ENCODE data around the gene DOK1.

Gene DOK1

DNA sequence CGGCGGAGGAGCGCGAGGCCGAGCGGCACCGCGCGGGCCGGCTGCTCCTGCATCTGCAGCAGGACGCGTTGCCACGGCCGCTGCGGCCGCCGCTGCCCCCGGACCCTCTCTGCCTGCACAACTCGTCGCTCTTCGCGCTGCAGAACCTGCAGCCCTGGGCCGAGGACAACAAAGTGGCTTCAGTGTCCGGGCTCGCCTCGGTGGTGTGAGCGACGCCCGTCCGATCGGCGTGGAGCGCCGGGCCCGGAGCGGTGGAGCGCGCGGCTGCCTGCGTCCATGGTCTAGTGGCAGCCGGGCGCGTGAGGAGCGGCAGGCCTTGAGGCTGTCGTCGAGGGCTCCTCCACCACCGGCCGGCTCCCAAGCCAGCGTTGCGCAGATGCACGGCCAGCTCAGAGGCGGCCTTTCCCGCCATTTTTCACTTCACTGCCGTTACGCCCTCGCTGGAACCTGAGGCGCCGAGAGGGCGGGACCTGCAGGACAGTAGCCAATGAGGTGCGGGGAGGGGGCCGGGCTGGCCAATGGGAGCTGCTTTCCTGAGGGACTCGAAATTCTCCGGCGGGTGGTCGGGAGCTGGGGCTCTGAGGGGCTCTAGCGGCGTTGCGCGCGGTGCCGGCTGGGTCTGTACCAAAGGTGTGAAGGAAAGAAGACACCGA is 38.4 kb upstream of the DOK1 start:
- Mint-ChIP-seq H3K4me3 (peak overlapping the region; percentile 73), H3K36me3 (ENCODE audit: low read depth) (peaks cover 8% of the 10 kb centered on the region)

DNA sequence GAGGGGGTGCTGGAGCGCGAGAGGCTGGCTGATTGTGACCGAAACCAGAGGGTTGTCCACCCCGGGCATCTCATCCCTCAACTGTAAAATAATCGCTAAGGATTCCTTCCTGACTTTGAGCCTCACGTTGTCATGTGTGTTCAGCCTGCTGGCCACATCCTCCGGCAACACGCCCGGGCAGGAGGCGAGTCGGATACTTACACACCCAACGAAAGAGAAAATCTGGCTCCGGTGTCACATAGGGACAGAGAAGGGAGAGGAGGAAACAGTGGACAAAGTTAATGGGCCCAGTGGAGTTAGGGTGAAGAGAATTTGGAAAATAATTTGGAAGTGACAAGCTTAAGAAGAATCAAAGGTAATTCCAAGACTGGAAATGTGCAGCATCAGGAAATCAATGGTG is 37.9 kb upstream of the DOK1 start:
- Mint-ChIP-seq H3K4me3 (peak overlapping the region; percentile 73), H3K27ac (peak overlapping the region; percentile 37), H3K27me3 (ENCODE audit: low read depth) (peaks cover 76% of the 10 kb centered on the region), H3K4me1 (ENCODE audit: low read depth) (peaks cover 15% of the 10 kb centered on the region), H3K9me3 (no peaks in the 10 kb centered on the region), H3K36me3 (ENCODE audit: low read depth) (peaks cover 8% of the 10 kb centered on the region)

More for the DNA sequence above, 38.4 kb upstream of the DOK1 start:
- Mint-ChIP-seq H3K4me1 (ENCODE audit: low read depth) (peaks cover 16% of the 10 kb centered on the region), H3K9me3 (no peaks in the 10 kb centered on the region), H3K27me3 (ENCODE audit: low read depth) (peaks cover 81% of the 10 kb centered on the region), H3K27ac (peak overlapping the region; percentile 37)

DNA sequence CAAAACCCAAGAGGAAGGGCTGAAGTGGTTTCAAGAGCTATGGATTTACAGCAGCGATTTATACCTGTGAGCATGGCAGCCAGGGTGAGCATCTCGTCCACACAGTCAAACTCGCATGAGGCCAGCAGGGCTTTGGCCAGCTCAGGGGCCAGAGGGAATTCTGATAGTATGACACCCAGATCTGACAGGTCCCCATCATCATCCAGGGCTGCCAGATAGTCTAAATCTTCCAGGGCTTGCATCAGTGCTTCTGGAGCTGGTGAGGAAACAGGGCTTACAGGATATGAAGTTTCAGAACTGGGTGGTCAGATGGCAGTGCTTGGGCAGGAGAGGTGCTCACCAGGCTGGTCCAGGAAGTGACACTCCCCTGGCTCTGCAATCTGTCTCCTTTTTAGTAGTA is 32.0 kb upstream of the DOK1 start:
- peaks cover 12% of the 10 kb centered on the region for H3K4me1 Mint-ChIP-seq (ENCODE audit: low read depth)
- H3K36me3 Mint-ChIP-seq (ENCODE audit: low read depth), result peaks cover 19% of the 10 kb centered on the region
- H3K27me3 Mint-ChIP-seq (ENCODE audit: low read depth), result peaks cover 30% of the 10 kb centered on the region
- H3K27ac Mint-ChIP-seq, result no peak overlapping the region
- H3K4me3 Mint-ChIP-seq, result no peak overlapping the region
- H3K9me3 Mint-ChIP-seq, result no peaks in the 10 kb centered on the region

DNA sequence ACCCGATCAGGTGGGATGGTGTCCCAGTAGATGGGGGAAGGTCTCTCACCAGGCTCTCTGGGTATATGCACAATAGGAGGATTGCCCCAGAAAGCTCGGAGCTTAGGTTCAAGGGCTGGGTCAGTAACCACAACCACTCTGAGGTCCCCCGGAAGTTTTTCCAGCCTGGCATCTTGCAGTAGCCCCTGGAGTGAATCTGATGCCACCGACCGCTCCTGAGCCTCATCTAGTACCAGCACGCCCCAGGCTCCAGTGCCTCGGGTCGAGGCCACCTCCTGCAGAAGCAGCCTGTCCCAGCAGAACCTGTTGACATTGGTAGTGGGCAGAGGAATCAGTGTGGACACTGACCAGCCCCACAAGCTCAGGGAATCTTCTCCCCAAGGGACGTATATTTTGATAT is 30.5 kb upstream of the DOK1 start:
- Mint-ChIP-seq H3K36me3 (ENCODE audit: low read depth) (peaks cover 32% of the 10 kb centered on the region), H3K9me3 (no peaks in the 10 kb centered on the region), H3K27ac (no peak overlapping the region), H3K27me3 (ENCODE audit: low read depth) (peaks cover 15% of the 10 kb centered on the region), H3K4me3 (no peak overlapping the region), H3K4me1 (ENCODE audit: low read depth) (peaks cover 24% of the 10 kb centered on the region)

DNA sequence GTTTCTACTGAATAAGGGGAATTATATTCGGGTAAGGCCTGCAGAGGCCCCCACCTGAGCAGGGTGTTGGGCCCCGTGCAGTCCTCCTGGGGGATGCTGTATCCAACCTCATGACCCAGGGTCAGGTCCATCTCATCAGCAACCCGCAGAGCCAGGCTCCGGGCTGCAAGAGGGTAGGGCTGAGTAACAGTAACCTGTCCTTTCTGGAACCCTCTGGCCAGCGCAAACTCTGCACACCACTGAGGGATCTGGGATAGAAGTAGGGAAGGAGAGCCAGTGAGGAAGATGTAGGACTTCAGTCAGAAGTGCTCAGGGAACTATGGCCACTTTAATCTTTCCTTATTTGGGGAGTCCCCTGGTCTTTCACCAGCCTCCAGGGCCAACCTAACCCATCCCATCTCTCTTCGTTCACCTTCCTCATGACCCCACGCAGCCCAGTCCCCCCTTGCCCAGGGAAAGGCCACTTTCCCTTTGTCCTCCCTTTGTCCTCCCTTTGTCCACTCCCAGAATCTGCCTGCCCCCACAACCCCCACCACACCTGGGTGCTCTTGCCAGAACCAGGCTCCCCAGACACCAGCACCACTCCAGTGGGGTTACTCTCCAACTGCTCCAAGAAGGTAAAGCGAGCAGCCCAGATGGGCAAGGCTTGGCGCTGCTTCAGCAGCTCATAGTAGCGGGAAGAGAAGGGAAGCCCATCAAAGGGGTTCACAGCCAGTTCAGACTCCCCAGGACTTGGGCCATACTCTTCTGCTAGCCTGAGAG is 29.4 kb upstream of the DOK1 start:
- peaks cover 25% of the 10 kb centered on the region for H3K4me1 Mint-ChIP-seq (ENCODE audit: low read depth)
- peaks cover 32% of the 10 kb centered on the region for H3K36me3 Mint-ChIP-seq (ENCODE audit: low read depth)
- no peak overlapping the region for H3K27ac Mint-ChIP-seq
- H3K4me3 Mint-ChIP-seq, result no peak overlapping the region
- H3K9me3 Mint-ChIP-seq, result no peaks in the 10 kb centered on the region
- peaks cover 4% of the 10 kb centered on the region for H3K27me3 Mint-ChIP-seq (ENCODE audit: low read depth)

DNA sequence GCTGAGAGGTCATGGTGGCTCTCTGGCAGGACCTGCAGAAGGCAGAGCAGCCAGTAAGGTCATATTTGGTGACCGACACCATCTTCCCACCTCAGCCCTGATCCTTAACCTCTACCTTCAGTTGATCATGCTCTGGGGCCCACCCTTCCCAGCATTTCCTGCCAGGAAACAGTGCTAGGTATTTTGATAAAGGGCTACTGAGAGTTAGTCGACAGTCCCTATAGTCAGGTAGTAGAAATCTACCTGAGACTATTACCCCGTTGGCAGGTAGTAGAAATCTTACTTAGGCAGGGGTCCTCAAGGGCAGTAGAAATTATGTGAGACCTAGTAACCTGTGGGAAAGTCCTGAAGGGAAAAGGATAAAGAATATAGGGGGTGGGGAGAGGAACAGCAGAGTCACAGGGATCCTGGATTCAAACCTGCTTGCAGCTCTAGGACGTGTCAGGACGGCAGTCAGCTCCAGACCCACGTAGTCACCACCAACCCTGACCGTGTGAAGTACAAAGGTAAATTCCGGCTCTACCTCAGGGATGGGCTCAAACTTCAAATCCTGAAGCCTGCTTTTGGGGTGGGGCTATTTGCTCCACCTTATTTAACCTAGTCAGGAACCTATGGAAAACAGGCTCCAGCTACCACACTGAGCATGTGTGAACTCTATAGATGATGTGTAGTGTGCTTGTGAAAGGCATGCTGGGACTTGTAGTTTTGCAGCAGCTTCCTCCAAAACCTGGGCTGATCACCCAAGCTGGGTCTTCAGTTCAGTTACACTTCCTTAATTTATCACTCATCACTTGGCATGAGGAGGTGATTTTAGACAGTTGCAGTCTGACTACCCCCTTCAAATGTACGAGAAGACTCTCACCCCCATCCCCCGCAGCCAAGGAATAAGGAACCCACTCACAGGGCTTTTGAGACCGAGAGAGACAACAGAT is 28.5 kb upstream of the DOK1 start, which contains the start of gene DQX1:
Gene DQX1, minus strand, starts transcription at position 515 of the 932 bp plus-strand sequence. Its CDS starts 502 bp downstream, at position 13.
- peaks cover 34% of the 10 kb centered on the region for H3K36me3 Mint-ChIP-seq (ENCODE audit: low read depth)
- H3K4me1 Mint-ChIP-seq (ENCODE audit: low read depth), result peaks cover 27% of the 10 kb centered on the region
- no peaks in the 10 kb centered on the region for H3K27me3 Mint-ChIP-seq (ENCODE audit: low read depth)
- H3K27ac Mint-ChIP-seq, result peak within 1 kb of the TSS; percentile 7
- H3K9me3 Mint-ChIP-seq, result no peaks in the 10 kb centered on the region
- H3K4me3 Mint-ChIP-seq, result peak within 1 kb of the TSS; percentile 11

DNA sequence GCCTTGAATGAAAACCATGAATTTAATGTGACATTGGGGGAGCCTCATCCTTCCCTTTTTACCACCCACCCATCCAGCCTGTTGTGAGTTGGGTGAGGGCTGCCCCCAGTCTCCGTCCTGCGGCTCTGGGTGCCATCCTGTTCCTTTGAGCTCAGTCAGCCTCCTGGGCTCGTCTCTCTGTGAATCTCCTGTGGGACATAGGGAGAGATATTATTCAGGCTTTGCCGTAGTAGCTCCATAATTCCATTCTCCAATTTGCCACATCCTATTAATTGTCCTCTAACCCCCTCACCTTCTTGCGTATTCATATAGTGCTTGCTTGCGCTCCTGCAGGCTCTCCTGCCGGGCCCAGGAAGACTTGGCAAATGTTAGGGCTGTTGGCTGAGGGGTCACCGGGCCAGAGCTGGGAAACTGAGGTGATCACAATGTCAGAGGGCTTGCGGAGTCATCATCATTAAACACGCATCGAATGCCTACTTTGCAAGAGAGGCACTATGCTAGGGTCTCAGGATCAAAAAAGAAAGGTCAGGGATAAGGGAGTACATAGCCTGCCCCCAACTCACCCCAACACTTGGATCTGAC is 27.8 kb upstream of the DOK1 start:
- no peak overlapping the region for H3K4me3 Mint-ChIP-seq
- H3K27ac Mint-ChIP-seq, result peak overlapping the region; percentile 7
- peaks cover 35% of the 10 kb centered on the region for H3K36me3 Mint-ChIP-seq (ENCODE audit: low read depth)

DNA sequence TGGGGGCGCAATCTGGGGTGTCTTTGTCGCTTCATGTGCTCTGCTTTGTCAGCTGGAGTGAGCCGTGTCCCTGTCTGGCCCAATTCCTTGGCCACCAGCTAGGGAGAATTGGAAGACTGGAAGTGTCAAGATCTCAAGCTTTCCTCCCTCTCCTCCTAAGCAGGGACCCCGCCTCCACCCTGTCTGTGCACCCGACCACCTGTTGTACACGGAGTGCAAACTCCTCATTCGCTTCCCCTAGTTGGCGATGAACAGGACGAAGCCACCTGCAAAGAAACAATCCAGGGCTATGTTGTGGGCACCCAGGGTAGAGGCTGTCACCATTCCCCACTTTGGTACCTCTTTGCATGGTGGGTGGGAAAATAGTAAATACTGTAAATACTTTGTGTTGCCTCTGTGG is 26.8 kb upstream of the DOK1 start:
- Mint-ChIP-seq H3K4me3 (peak overlapping the region; percentile 97), H3K27ac (peak overlapping the region; percentile 96), H3K27me3 (ENCODE audit: low read depth) (no peaks in the 10 kb centered on the region), H3K9me3 (no peaks in the 10 kb centered on the region), H3K4me1 (ENCODE audit: low read depth) (peaks cover 45% of the 10 kb centered on the region), H3K36me3 (ENCODE audit: low read depth) (peaks cover 42% of the 10 kb centered on the region)

More for the DNA sequence above, 27.8 kb upstream of the DOK1 start:
- Mint-ChIP-seq H3K4me1 (ENCODE audit: low read depth) (peaks cover 35% of the 10 kb centered on the region), H3K9me3 (no peaks in the 10 kb centered on the region), H3K27me3 (ENCODE audit: low read depth) (no peaks in the 10 kb centered on the region)

DNA sequence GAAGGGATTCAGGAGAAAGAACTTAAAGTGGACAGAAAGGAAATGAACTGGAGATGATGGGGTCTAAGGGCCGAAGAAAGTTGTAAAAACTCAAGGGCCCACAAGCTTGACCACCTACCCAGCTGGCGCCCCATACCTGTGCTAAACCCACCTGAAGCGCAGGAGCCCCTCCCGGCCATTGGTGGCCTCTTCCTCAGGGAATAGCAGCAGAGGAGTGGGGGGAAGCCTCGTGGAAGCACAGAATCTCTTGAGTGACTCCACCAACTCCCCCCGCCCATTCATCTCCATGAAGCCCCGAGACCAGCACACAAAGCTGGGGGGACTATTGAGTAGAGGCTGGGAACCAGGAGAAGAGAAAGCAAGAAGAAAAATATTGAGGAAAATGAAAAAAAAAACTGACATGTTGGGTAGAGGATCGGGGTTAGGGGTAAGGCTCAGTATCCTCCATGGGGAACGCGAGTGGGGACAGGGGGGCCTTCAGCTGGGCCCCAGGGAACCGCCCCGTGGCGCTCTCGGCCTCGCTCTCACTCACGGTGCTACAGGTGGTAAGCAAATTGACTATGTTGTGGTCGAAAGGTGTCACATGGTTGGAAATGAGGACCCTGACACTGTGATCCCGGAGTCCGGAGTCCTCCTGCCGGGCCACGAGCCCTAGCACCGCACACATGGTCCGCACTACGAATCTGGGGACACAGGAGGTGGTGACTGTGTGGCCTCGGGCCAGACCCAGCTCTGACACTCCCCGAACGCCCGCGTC is 25.7 kb upstream of the DOK1 start:
- Mint-ChIP-seq H3K4me3 (peak overlapping the region; percentile 97), H3K27ac (peak overlapping the region; percentile 96), H3K36me3 (ENCODE audit: low read depth) (peaks cover 42% of the 10 kb centered on the region), H3K4me1 (ENCODE audit: low read depth) (peaks cover 46% of the 10 kb centered on the region), H3K27me3 (ENCODE audit: low read depth) (no peaks in the 10 kb centered on the region), H3K9me3 (no peaks in the 10 kb centered on the region)

DNA sequence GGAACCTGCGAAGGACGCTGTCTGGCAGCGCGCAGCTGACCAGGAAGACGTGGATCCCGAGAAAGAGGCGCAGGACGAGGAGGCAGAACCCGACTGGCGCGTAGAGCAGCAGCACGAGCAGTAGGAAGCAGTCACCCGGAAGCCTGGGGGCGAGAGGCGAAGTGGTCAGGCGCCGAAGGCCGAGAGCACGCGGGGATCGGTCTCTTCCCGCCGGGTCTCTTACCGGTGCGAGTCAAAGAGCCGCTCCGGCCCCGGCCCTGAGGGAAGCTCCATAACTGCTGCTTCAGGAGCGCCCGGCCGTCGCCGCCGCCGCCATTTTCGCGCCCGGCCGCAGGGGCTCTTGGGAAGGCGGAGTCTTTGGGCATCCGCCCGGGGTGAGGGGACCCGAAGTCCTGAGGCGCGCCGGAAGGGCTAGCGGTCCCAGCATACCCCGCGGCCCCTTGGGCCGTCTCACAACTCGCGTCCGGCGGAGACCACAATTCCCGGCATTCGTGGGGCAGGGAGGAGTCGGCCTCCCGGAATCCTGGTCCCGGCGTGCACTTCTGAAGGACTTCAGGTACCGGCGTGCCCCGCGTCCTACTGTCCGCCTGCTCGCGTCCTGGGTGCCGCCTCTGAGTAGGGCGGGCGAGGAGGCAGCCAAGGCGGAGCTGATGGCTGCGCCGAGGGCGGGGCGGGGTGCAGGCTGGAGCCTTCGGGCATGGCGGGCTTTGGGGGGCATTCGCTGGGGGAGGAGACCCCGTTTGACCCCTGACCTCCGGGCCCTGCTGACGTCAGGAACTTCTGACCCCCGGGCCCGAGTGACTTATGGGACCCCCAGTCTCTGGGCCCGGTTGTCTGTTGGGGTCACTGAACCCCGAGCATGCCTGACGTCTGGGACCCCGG is 24.9 kb upstream of the DOK1 start, which contains the start of the genes AUP1 and HTRA2:
Gene AUP1, minus strand, starts transcription at position 350 of the 882 bp plus-strand sequence. Its CDS starts 77 bp downstream, at position 273.
Gene HTRA2, plus strand, starts transcription at position 577 of the 882 bp plus-strand sequence. Its CDS starts 74 bp downstream, at position 651.
- peak within 1 kb of the TSS; percentile 97 for H3K4me3 Mint-ChIP-seq
- peak within 1 kb of the TSS; percentile 96 for H3K27ac Mint-ChIP-seq
- no peaks in the 10 kb centered on the region for H3K27me3 Mint-ChIP-seq (ENCODE audit: low read depth)
- H3K4me1 Mint-ChIP-seq (ENCODE audit: low read depth), result peaks cover 48% of the 10 kb centered on the region
- H3K9me3 Mint-ChIP-seq, result no peaks in the 10 kb centered on the region
- H3K36me3 Mint-ChIP-seq (ENCODE audit: low read depth), result peaks cover 45% of the 10 kb centered on the region

DNA sequence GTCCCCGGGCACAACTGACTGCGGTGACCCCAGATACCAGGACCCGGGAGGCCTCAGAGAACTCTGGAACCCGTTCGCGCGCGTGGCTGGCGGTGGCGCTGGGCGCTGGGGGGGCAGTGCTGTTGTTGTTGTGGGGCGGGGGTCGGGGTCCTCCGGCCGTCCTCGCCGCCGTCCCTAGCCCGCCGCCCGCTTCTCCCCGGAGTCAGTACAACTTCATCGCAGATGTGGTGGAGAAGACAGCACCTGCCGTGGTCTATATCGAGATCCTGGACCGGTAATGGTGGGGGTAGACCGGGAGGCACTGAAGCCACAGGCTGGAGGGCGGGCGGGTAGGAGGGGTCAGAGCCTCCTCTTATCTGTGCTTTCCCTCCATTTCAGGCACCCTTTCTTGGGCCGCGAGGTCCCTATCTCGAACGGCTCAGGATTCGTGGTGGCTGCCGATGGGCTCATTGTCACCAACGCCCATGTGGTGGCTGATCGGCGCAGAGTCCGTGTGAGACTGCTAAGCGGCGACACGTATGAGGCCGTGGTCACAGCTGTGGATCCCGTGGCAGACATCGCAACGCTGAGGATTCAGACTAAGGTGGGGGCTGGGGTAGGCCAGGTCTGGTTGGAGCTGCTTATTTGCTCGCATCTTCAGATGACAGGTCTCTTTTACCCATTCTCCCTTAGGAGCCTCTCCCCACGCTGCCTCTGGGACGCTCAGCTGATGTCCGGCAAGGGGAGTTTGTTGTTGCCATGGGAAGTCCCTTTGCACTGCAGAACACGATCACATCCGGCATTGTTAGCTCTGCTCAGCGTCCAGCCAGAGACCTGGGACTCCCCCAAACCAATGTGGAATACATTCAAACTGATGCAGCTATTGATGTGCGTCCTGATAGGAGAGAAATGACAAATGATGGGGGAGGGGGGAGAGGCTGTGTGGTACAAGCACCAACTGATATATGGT is 24.0 kb upstream of the DOK1 start:
- Mint-ChIP-seq H3K27ac (peak overlapping the region; percentile 96), H3K36me3 (ENCODE audit: low read depth) (peaks cover 45% of the 10 kb centered on the region), H3K4me3 (peak overlapping the region; percentile 97), H3K27me3 (ENCODE audit: low read depth) (no peaks in the 10 kb centered on the region), H3K4me1 (ENCODE audit: low read depth) (peaks cover 48% of the 10 kb centered on the region), H3K9me3 (no peaks in the 10 kb centered on the region)

DNA sequence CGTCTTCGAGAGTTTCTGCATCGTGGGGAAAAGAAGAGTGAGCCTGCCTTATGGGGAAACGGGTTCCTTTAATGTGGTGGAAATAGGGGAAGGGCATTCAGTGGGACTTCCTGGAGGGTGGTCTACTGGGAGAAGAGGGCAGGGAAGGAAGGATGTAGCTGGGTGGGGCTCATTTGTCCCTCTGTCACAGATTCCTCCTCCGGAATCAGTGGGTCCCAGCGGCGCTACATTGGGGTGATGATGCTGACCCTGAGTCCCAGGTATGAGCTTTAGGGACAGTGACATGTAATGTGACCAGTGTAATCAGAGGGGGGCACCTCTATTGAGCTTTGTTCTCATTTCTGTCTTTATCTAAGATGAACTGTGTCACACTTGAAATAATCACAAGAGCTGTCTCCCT is 22.9 kb upstream of the DOK1 start:
- Mint-ChIP-seq H3K4me3 (peak overlapping the region; percentile 97), H3K27me3 (ENCODE audit: low read depth) (no peaks in the 10 kb centered on the region), H3K27ac (peak overlapping the region; percentile 96), H3K36me3 (ENCODE audit: low read depth) (peaks cover 34% of the 10 kb centered on the region), H3K9me3 (no peaks in the 10 kb centered on the region), H3K4me1 (ENCODE audit: low read depth) (peaks cover 41% of the 10 kb centered on the region)
